Liver (tissue), 9 donors: ENCODE results near the gene SPATA33. TPM values are rescaled to one million over a fixed set of nuclear protein-coding genes. Genes with fewer than 3 reads are reported as not detected.

ENCODE experiments used
- DNase-seq: peaks from one replicate; pipeline ENCODE4 v3.0.0-alpha.2; 2017; ENCODE audit warnings: low spot score
- H3K27ac ChIP-seq, 2 donors: one replicate each; pipeline ENCODE4 v1.7.0; 2013; ENCODE audit warnings: inconsistent platforms in 2 of 2, low read length in 2 of 2, control low read depth in 1 of 2, low read depth in 1 of 2, mild to moderate bottlenecking in 1 of 2
- H3K27me3 ChIP-seq, 4 donors: one replicate each; pipeline versions ENCODE4 v1.6.1 to v1.7.0; 2013; ENCODE audit warnings: low read length in 3 of 4, inconsistent platforms in 1 of 4, mild to moderate bottlenecking in 1 of 4, moderate library complexity in 1 of 4; ENCODE audit not compliant: control insufficient read depth in 4 of 4, insufficient read depth in 4 of 4
- H3K36me3 ChIP-seq, 4 donors: one replicate each; pipeline versions ENCODE4 v1.6.1 to v1.7.0; 2013; ENCODE audit warnings: low read length in 3 of 4, mild to moderate bottlenecking in 3 of 4, low read depth in 1 of 4, moderate library complexity in 1 of 4; ENCODE audit not compliant: control insufficient read depth in 4 of 4, insufficient read depth in 3 of 4
- H3K4me1 ChIP-seq, 4 donors: one replicate each; pipeline versions ENCODE4 v1.6.1 to v1.7.0; 2013; ENCODE audit warnings: low read length in 3 of 4, mild to moderate bottlenecking in 3 of 4, moderate library complexity in 1 of 4; ENCODE audit not compliant: control insufficient read depth in 4 of 4, insufficient read depth in 4 of 4
- H3K4me3 ChIP-seq, 3 donors: one replicate each; pipeline versions ENCODE4 v1.6.1 to v1.7.0; 2013; ENCODE audit warnings: low read length in 3 of 3, control low read depth in 1 of 3, low read depth in 1 of 3, mild to moderate bottlenecking in 1 of 3
- H3K9ac ChIP-seq, 2 donors: one replicate each; pipeline ENCODE4 v1.7.0; 2013; ENCODE audit warnings: low read length in 2 of 2, mild to moderate bottlenecking in 2 of 2, moderate library complexity in 2 of 2, control low read depth in 1 of 2, low read depth in 1 of 2
- H3K9me3 ChIP-seq, 4 donors: one replicate each; pipeline versions ENCODE4 v1.6.1 to v1.7.0; 2013; ENCODE audit warnings: low read length in 3 of 4; ENCODE audit not compliant: control insufficient read depth in 4 of 4
- ATF3 ChIP-seq: IDR thresholded peaks from 2 replicates; pipeline ENCODE4 v1.6.1; 2016; ENCODE audit warnings: antibody characterized with exemption
- CTCF ChIP-seq: fragments of 150-350 bp; IDR thresholded peaks from 2 replicates; pipeline ENCODE4 v1.5.1; 2017; ENCODE audit warnings: improper control_type of control experiment, low read depth, low read length; ENCODE audit not compliant: missing input control
- FOXA1 ChIP-seq: IDR thresholded peaks from 2 replicates; pipeline ENCODE4 v1.6.1; 2016; ENCODE audit warnings: antibody characterized with exemption
- REST ChIP-seq: IDR thresholded peaks from 2 replicates; pipeline ENCODE4 v1.6.1; 2016; ENCODE audit warnings: antibody characterized with exemption, mild to moderate bottlenecking
- ZBTB33 ChIP-seq: IDR thresholded peaks from 2 replicates; pipeline ENCODE4 v1.6.1; 2016; ENCODE audit warnings: antibody characterized with exemption
- WGBS: extraction: QIAGEN DNeasy Blood & Tissue Kit; methylation state at CpG from one replicate; pipeline ENCODE4 v1.1.7; 2013; 5-methylcytosine and 5-hydroxymethylcytosine counted together
- polyA plus RNA-seq, 2 donors: library from polyadenylated mRNA; stranded (reverse) in 1 of 2; unstranded in 1 of 2; fragments of 200-250 nt in 1 of 2; fragments of >200 nt in 1 of 2; fragmentation: Nextera tagmentation in 1 of 2; extraction: Ambion mirVana in 1 of 2; gene quantifications; one replicate each; pipeline versions ENCODE4 v1.2.1 to v1.2.3, GENCODE V29; 2013 to 2015
- total RNA-seq, 2 donors: library from RNA; depleted of rRNA; stranded (reverse); fragments of >200 nt; gene quantifications; one replicate each; pipeline ENCODE4 v1.2.3, GENCODE V29; 2014
- donor health status: healthy.
- donor health status: healthy.
- donor health status: healthy.
- donor health status: healthy.
- donor health status: healthy.

Gene SPATA33
- total and polyA plus RNA-seq, 4 donors, result 1.6 to 3.6 (median 3.4) TPM

GRCh38 chr16:89620406-89620841, 37.2 kb upstream of the SPATA33 start:
- H3K36me3 ChIP-seq, result no peaks in the 10 kb centered on the region
- 75% methylated on average over 16 of the region's 16 CpGs for WGBS
- H3K27me3 ChIP-seq, result no peaks in the 10 kb centered on the region
- no peak overlapping the region for H3K4me3 ChIP-seq
- no peak overlapping the region for H3K27ac ChIP-seq
- H3K4me1 ChIP-seq, result no peaks in the 10 kb centered on the region
- no peak overlapping the region for H3K9ac ChIP-seq
- no peaks in the 10 kb centered on the region for H3K9me3 ChIP-seq
- TF ChIP-seq ZBTB33 (no peak), ATF3 (no peak), CTCF (no peak), FOXA1 (no peak)
- DNase-seq, result no peak

- no peak overlapping the region for H3K27ac ChIP-seq
- TF ChIP-seq ZBTB33 (no peak), REST (no peak)
- no peak overlapping the region for H3K9ac ChIP-seq
- H3K4me3 ChIP-seq, result no peak overlapping the region
- no peaks in the 10 kb centered on the region for H3K27me3 ChIP-seq
- 88% methylated on average over 18 of the region's 18 CpGs for WGBS
- H3K4me1 ChIP-seq, result no peaks in the 10 kb centered on the region
- no peaks in the 10 kb centered on the region for H3K36me3 ChIP-seq
- H3K9me3 ChIP-seq, result no peaks in the 10 kb centered on the region
- DNase-seq, result no peak
Measured at GRCh38 chr16:89621136-89621697, 36.4 kb upstream of the SPATA33 start.
